GM12878 (cell line): ENCODE measurements around the gene GABBR2. TPM values are rescaled to one million over a fixed set of nuclear protein-coding genes. Genes with fewer than 3 reads are reported as not detected.

ENCODE experiments used
- ATAC-seq: fragments of 200-7000 bp; cut with Tn5 transposase; 3 replicates; pipeline ENCODE4 v1.9.1; 2020; ENCODE audit warnings: mild to moderate bottlenecking, moderate library complexity
- BruUV-seq: library from RNA; stranded (reverse); fragments of 400-500 nt; replicated peaks from 2 replicates; lab custom pipeline; 2021; lab: Mats Ljungman, UMichigan
- CTCF ChIA-PET: fragments of 300-600 bp; sonication (Branson Sonifier 250); formaldehyde crosslinking; extraction: SDS; loops from one replicate; lab custom pipeline; 2021; ENCODE audit warnings: inconsistent platforms; lab: Yijun Ruan, JAX
- POLR2A ChIA-PET: fragments of 350-600 bp; formaldehyde crosslinking; extraction: SDS; loops from one replicate; lab custom pipeline; 2021; ENCODE audit warnings: inconsistent platforms; lab: Charles Lee
- RAD21 ChIA-PET: fragments of 300-600 bp; sonication (Branson Sonifier 250); formaldehyde crosslinking; loops from one replicate; lab custom pipeline; 2023; ENCODE audit warnings: antibody characterized with exemption; ENCODE audit not compliant: unreplicated experiment; lab: Charles Lee
- SMC1A ChIA-PET: fragments of 300-600 bp; sonication (Branson Sonifier 250); formaldehyde crosslinking; loops from one replicate; lab custom pipeline; 2023; ENCODE audit not compliant: unreplicated experiment, uncharacterized antibody; lab: Charles Lee
- DNase-seq: peaks from one replicate; pipeline ENCODE4 v3.0.0-alpha.2; 2011; ENCODE audit warnings: low read depth, low spot score
- FAIRE-seq: peaks from 3 replicates; lab custom pipeline; 2011; peaks lifted over from hg19 to GRCh38; lab: Jason Lieb, UNC
- H2AFZ ChIP-seq: 2 replicates; pipeline ENCODE4 v1.6.0; 2011; ENCODE audit warnings: low read depth, low read length, control low read depth; ENCODE audit not compliant: control insufficient read depth
- H3K27ac ChIP-seq: 2 replicates; pipeline ENCODE4 v1.5.1; 2011; ENCODE audit warnings: control low read depth; ENCODE audit not compliant: control insufficient read depth, insufficient read depth
- H3K27me3 ChIP-seq, 2 experiments: replicated peaks in 1 of 2; 2 replicates each; pipeline versions ENCODE4 v1.6.0 to v1.6.1; 2011; ENCODE audit warnings: low read length in 1 of 2; ENCODE audit not compliant: control insufficient read depth in 2 of 2, insufficient read depth in 2 of 2
- H3K36me3 ChIP-seq, 2 experiments: 2 replicates each; pipeline ENCODE4 v1.5.1; 2011; ENCODE audit warnings: low read length in 1 of 2; ENCODE audit not compliant: control insufficient read depth in 2 of 2, insufficient read depth in 2 of 2
- H3K4me1 ChIP-seq: 2 replicates; pipeline ENCODE4 v1.6.1; 2011; ENCODE audit warnings: mild to moderate bottlenecking, low read length, moderate library complexity, mixed read lengths; ENCODE audit not compliant: control insufficient read depth, insufficient read depth
- H3K4me2 ChIP-seq: 2 replicates; pipeline ENCODE4 v1.6.0; 2011; ENCODE audit warnings: control low read depth; ENCODE audit not compliant: control insufficient read depth, insufficient read depth
- H3K4me3 ChIP-seq: fragments of 200-600 bp; sonication (generic); 2 replicates; pipeline ENCODE4 v1.5.1; 2016
- H3K79me2 ChIP-seq: 2 replicates; pipeline ENCODE4 v1.6.0; 2011; ENCODE audit warnings: low read length; ENCODE audit not compliant: control insufficient read depth, insufficient read depth
- H3K9ac ChIP-seq: 2 replicates; pipeline ENCODE4 v1.8.0; 2011; ENCODE audit warnings: low read length, control low read depth, mixed read lengths; ENCODE audit not compliant: control insufficient read depth, insufficient read depth
- H3K9me3 ChIP-seq: replicated peaks from 3 replicates; pipeline ENCODE4 v1.5.1; 2011; ENCODE audit warnings: mild to moderate bottlenecking, low read length; ENCODE audit not compliant: control insufficient read depth, insufficient read depth
- H4K20me1 ChIP-seq: 2 replicates; pipeline ENCODE4 v1.6.0; 2011; ENCODE audit not compliant: control insufficient read depth, insufficient read depth
- CREM ChIP-seq: IDR thresholded peaks from 2 replicates; pipeline ENCODE4 v1.6.1; 2014; ENCODE audit warnings: antibody characterized with exemption, low read depth
- E2F8 ChIP-seq: fragments of 450-650 bp; IDR thresholded peaks from 2 replicates; pipeline ENCODE4 v1.6.1; 2018; ENCODE audit warnings: mild to moderate bottlenecking, low read depth, moderate library complexity; ENCODE audit not compliant: partially characterized antibody
- MEF2B ChIP-seq: fragments of 450-650 bp; IDR thresholded peaks from 2 replicates; pipeline ENCODE4 v1.6.1; 2018; ENCODE audit warnings: mild to moderate bottlenecking, moderate library complexity; ENCODE audit not compliant: partially characterized antibody, poor library complexity, severe bottlenecking
- NFIC ChIP-seq: IDR thresholded peaks from 2 replicates; pipeline ENCODE4 v1.6.1; 2012; ENCODE audit warnings: low read depth, mild to moderate bottlenecking, inconsistent platforms, low read length, moderate library complexity
- WGBS: methylation state at CpG from one replicate; pipeline ENCODE4 v1.1.6; 2016; ENCODE audit warnings: low lambda C conversion rate; ENCODE audit not compliant: insufficient replicate concordance, insufficient coverage; ENCODE audit errors: missing lambda C conversion rate; 5-methylcytosine and 5-hydroxymethylcytosine counted together
- in situ Hi-C: fragments of 300-500 bp; cut with MboI; formaldehyde crosslinking; loops from 9 replicates; pipeline ENCODE4 v1.14.3; 2018; ENCODE audit warnings: mixed read lengths
- intact Hi-C: fragments of 100-400 bp; cut with micrococcal nuclease; formaldehyde crosslinking; loops from one replicate; pipeline ENCODE4 v1.14.2; 2022; ENCODE audit not compliant: unreplicated experiment
- polyA plus RNA-seq, 11 experiments: library from polyadenylated mRNA; depleted of rRNA in 4 of 11; unstranded in 6 of 11; stranded (reverse) in 5 of 11; fragments of >200 nt; fragmentation: Nextera tagmentation in 4 of 11; fragmentation: Illumina TruSeq in 1 of 11; extraction: Ambion mirVana in 4 of 11; extraction: Trizol in 1 of 11; gene quantifications; 1 replicate in 1 of 11; 2 replicates in 10 of 11; pipeline versions ENCODE4 v1.2.1 to v1.2.3, GENCODE V29; 2011 to 2016; ENCODE audit warnings: inconsistent platforms in 2 of 11, missing spikeins in 2 of 11, low read depth in 1 of 11
- total RNA-seq, 4 experiments: library from RNA; depleted of rRNA in 3 of 4; stranded (reverse); fragments of >200 nt in 3 of 4; fragmentation: Illumina TruSeq in 1 of 4; extraction: Trizol in 1 of 4; gene quantifications; 2 replicates each; pipeline versions ENCODE4 v1.2.1 to v1.2.3, GENCODE V29; 2013 to 2021
- TF ChIP-seq, protein P1 (sequence below): fragments of 450-650 bp; IDR thresholded peaks from 2 replicates; pipeline ENCODE4 v1.6.1; 2017; ENCODE audit warnings: mild to moderate bottlenecking, moderate library complexity
- TF ChIP-seq, protein P2 (sequence below): IDR thresholded peaks from 2 replicates; pipeline ENCODE4 v1.6.1; 2011; ENCODE audit warnings: mild to moderate bottlenecking, low read depth, low read length, moderate library complexity; ENCODE audit not compliant: insufficient replicate concordance
- TF ChIP-seq, protein P3 (sequence below): fragments of 450-650 bp; formaldehyde crosslinking; IDR thresholded peaks from 2 replicates; pipeline ENCODE4 v1.5.0; 2022; ENCODE audit warnings: mild to moderate bottlenecking, missing genetic modification characterization

GABBR2 gene
- total and polyA plus RNA-seq, 10 of the 15 experiments (the other 5 are each of a cell fraction or from before 2014, with no cell fraction given): 0.02 to 2.2 (median 0.06) TPM; not detected in 2

DNA sequence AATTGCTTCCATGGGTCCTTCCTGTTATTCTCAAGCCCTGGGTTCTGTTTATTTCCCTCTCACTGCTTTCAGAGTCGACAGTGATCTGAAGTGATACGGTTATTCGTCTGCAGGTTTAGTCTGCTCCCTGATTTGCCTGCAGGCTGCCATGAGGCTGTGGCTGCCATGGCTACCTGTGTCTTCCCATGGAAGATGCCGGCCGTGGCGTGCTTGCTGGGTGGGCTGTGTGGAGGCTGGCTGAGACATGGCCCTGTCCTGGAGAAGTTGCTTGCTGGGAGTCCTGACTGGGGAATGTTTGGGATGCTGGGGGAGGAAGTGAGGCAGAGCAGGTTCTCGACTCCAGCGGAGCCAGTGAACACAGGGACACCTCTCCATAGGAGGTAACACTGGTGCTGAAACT is 349.2 kb downstream of the GABBR2 start (continued):
- TF ChIP-seq, protein P1, sequence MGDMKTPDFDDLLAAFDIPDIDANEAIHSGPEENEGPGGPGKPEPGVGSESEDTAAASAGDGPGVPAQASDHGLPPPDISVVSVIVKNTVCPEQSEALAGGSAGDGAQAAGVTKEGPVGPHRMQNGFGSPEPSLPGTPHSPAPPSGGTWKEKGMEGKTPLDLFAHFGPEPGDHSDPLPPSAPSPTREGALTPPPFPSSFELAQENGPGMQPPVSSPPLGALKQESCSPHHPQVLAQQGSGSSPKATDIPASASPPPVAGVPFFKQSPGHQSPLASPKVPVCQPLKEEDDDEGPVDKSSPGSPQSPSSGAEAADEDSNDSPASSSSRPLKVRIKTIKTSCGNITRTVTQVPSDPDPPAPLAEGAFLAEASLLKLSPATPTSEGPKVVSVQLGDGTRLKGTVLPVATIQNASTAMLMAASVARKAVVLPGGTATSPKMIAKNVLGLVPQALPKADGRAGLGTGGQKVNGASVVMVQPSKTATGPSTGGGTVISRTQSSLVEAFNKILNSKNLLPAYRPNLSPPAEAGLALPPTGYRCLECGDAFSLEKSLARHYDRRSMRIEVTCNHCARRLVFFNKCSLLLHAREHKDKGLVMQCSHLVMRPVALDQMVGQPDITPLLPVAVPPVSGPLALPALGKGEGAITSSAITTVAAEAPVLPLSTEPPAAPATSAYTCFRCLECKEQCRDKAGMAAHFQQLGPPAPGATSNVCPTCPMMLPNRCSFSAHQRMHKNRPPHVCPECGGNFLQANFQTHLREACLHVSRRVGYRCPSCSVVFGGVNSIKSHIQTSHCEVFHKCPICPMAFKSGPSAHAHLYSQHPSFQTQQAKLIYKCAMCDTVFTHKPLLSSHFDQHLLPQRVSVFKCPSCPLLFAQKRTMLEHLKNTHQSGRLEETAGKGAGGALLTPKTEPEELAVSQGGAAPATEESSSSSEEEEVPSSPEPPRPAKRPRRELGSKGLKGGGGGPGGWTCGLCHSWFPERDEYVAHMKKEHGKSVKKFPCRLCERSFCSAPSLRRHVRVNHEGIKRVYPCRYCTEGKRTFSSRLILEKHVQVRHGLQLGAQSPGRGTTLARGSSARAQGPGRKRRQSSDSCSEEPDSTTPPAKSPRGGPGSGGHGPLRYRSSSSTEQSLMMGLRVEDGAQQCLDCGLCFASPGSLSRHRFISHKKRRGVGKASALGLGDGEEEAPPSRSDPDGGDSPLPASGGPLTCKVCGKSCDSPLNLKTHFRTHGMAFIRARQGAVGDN: no peak
- no peak for TF ChIP-seq CREM

GRCh38 chr9:98357921-98358535 is 350.7 kb downstream of the GABBR2 start:
- Histone ChIP-seq H3K27me3 (peaks cover 0 to 2% of the 10 kb centered on the region in 2 experiments; a peak in 3 of 4 replicates), H2AFZ (no peak overlapping the region), H4K20me1 (no peaks in the 10 kb centered on the region), H3K4me1 (no peaks in the 10 kb centered on the region), H3K9ac (no peak overlapping the region), H3K9me3 (no peaks in the 10 kb centered on the region), H3K79me2 (no peaks in the 10 kb centered on the region), H3K4me3 (no peak overlapping the region), H3K27ac (no peak overlapping the region), H3K36me3 (no peaks in the 10 kb centered on the region), H3K4me2 (no peak overlapping the region)
- CTCF ChIA-PET: interaction anchor here (0.5 kb wide), 1 partner anchor 20 kb away, joined by 3 read pairs; no protein-coding TSS in a partner anchor
- in situ Hi-C loops (no loop called here), intact Hi-C loops (no loop called here)
- FAIRE-seq (no peak), ATAC-seq (no peak), DNase-seq (no peak)
- no TSS peak for BruUV-seq
- TF ChIP-seq MEF2B (no peak), NFIC (no peak), E2F8 (no peak)
- TF ChIP-seq, protein P2, sequence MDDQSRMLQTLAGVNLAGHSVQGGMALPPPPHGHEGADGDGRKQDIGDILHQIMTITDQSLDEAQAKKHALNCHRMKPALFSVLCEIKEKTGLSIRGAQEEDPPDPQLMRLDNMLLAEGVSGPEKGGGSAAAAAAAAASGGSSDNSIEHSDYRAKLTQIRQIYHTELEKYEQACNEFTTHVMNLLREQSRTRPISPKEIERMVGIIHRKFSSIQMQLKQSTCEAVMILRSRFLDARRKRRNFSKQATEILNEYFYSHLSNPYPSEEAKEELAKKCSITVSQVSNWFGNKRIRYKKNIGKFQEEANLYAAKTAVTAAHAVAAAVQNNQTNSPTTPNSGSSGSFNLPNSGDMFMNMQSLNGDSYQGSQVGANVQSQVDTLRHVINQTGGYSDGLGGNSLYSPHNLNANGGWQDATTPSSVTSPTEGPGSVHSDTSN: no peak
- TF ChIP-seq, protein P3, sequence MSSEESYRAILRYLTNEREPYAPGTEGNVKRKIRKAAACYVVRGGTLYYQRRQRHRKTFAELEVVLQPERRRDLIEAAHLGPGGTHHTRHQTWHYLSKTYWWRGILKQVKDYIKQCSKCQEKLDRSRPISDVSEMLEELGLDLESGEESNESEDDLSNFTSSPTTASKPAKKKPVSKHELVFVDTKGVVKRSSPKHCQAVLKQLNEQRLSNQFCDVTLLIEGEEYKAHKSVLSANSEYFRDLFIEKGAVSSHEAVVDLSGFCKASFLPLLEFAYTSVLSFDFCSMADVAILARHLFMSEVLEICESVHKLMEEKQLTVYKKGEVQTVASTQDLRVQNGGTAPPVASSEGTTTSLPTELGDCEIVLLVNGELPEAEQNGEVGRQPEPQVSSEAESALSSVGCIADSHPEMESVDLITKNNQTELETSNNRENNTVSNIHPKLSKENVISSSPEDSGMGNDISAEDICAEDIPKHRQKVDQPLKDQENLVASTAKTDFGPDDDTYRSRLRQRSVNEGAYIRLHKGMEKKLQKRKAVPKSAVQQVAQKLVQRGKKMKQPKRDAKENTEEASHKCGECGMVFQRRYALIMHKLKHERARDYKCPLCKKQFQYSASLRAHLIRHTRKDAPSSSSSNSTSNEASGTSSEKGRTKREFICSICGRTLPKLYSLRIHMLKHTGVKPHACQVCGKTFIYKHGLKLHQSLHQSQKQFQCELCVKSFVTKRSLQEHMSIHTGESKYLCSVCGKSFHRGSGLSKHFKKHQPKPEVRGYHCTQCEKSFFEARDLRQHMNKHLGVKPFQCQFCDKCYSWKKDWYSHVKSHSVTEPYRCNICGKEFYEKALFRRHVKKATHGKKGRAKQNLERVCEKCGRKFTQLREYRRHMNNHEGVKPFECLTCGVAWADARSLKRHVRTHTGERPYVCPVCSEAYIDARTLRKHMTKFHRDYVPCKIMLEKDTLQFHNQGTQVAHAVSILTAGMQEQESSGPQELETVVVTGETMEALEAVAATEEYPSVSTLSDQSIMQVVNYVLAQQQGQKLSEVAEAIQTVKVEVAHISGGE: no peak
- SMC1A ChIA-PET: no interaction called here
- POLR2A ChIA-PET: no interaction called here
- WGBS: 7% methylated on average over 6 of the region's 6 CpGs
- RAD21 ChIA-PET: no interaction called here
